ENCODE results near the gene DPP7. TPM values are rescaled to one million over a fixed set of nuclear protein-coding genes. Genes with fewer than 3 reads are reported as not detected.

Gene DPP7
- total RNA-seq, 2 donors from 2014 or later = 147 to 235 TPM

GRCh38 chr9:137161558-137162486, 47.3 kb upstream of the DPP7 start:
- no peak for TF ChIP-seq CTCF (IDR thresholded peaks at IDR 0.05)
- no peak for TF ChIP-seq POLR2AphosphoS5 (IDR thresholded peaks at IDR 0.05)
- TF ChIP-seq POLR2A (IDR thresholded peaks at IDR 0.05) = no peak
- peaks cover 7% of the 10 kb centered on the region for H3K27me3 ChIP-seq (replicated peaks; ENCODE audit: insufficient read depth)
- no peak for DNase-seq (ENCODE audit: low spot score)
- H3K9me3 ChIP-seq = no peaks in the 10 kb centered on the region
- H3K36me3 ChIP-seq = no peaks in the 10 kb centered on the region
- peaks cover 10% of the 10 kb centered on the region for H3K4me1 ChIP-seq (replicated peaks)
- intact Hi-C loops (cut with DNase I) = no loop called here
- WGBS = 2% methylated on average over 59 of the region's 71 CpGs
- H3K4me3 ChIP-seq = peak overlapping the region in 1 of 2 donors; percentile 25
- no peak overlapping the region for H3K27ac ChIP-seq

DNA sequence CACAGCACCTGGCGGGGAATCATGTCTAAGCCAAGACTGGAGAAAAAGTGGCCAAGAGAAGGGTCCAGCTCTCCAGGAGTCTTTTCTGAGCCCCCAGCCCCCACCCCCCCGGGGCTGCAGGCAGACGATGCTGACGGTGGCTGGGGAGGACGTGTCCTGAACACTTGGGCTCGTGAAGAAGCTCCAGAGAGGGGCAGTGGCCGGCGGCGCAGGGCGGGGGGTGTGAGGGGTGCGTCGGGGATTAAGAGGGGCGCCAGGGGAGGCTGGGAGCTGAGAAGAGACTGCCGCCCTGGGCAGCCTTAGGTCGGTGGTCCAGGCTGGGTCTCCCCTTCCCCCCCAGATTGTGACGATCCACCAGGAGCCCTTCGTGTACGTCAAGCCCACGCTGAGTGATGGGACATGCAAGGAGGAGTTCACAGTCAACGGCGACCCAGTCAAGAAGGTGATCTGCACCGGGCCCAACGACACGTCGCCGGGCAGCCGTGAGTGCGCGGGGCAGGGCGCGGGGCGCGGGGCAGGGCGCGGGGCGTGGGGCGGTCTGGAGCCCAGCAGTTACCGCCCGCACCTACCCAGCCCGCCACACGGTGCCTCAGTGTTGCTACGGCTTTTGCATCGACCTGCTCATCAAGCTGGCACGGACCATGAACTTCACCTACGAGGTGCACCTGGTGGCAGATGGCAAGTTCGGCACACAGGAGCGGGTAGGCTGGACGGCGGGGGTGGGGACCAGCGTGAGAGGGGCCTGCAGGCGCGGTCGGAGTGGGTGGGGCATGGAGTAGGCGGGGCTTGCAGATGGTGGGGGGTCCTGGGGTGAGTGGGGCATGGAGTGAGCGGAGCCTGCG, 46.4 kb upstream of the DPP7 start:
- Histone ChIP-seq H3K27me3 (replicated peaks; ENCODE audit: insufficient read depth) (peaks cover 7% of the 10 kb centered on the region), H3K36me3 (no peaks in the 10 kb centered on the region), H3K9me3 (no peaks in the 10 kb centered on the region), H3K4me3 (no peak overlapping the region), H3K4me1 (replicated peaks) (peaks cover 10% of the 10 kb centered on the region), H3K27ac (no peak overlapping the region)
- TF ChIP-seq POLR2AphosphoS5 (IDR thresholded peaks at IDR 0.05) (no peak), CTCF (IDR thresholded peaks at IDR 0.05) (no peak), POLR2A (IDR thresholded peaks at IDR 0.05) (no peak)
- WGBS = 30% methylated on average over 56 of the region's 56 CpGs
- intact Hi-C loops (cut with DNase I) = no loop called here
- DNase-seq (ENCODE audit: low spot score) = no peak

DNA sequence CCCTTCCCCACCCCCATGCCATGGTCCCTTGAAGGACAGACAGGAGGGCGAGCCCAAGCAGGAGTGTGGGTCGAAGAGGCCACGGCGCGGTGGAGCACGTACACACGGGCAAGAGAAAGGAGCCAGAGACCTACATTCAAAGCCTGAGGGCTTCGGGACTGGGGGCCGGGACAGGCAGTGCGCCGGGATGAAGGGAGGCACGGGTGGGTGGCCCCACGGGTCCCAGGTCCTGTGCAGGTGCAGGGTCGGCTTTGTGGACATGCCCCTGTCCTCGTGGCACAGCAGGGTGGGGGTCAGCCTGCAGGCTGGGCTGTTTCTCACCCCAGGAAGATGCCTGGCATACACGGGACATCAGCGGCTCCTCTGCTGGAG, 45.5 kb upstream of the DPP7 start:
- H3K4me3 ChIP-seq = no peak overlapping the region
- no peaks in the 10 kb centered on the region for H3K9me3 ChIP-seq
- WGBS = 52% methylated on average over 17 of the region's 17 CpGs
- DNase-seq (ENCODE audit: low spot score) = no peak
- TF ChIP-seq POLR2A (IDR thresholded peaks at IDR 0.05) (no peak), POLR2AphosphoS5 (IDR thresholded peaks at IDR 0.05) (no peak), CTCF (IDR thresholded peaks at IDR 0.05) (no peak)
- no peak overlapping the region for H3K27ac ChIP-seq
- peaks cover 4% of the 10 kb centered on the region for H3K27me3 ChIP-seq (replicated peaks; ENCODE audit: insufficient read depth)
- intact Hi-C loops (cut with DNase I) = no loop called here
- peaks cover 10% of the 10 kb centered on the region for H3K4me1 ChIP-seq (replicated peaks)
- no peaks in the 10 kb centered on the region for H3K36me3 ChIP-seq

GRCh38 chr9:137159105-137160053, 44.8 kb upstream of the DPP7 start:
- Histone ChIP-seq H3K27ac (no peak overlapping the region), H3K27me3 (replicated peaks; ENCODE audit: insufficient read depth) (peaks cover 4% of the 10 kb centered on the region), H3K4me3 (no peak overlapping the region), H3K36me3 (no peaks in the 10 kb centered on the region), H3K4me1 (replicated peaks) (peaks cover 10% of the 10 kb centered on the region), H3K9me3 (no peaks in the 10 kb centered on the region)
- TF ChIP-seq POLR2A (IDR thresholded peaks at IDR 0.05) (no peak), CTCF (IDR thresholded peaks at IDR 0.05) (no peak), POLR2AphosphoS5 (IDR thresholded peaks at IDR 0.05) (no peak)
- intact Hi-C loops (cut with DNase I) = no loop called here
- 42% methylated on average over 14 of the region's 14 CpGs for WGBS
- DNase-seq (ENCODE audit: low spot score) = no peak
